Fibroblast of skin of left quadriceps (primary cell): ENCODE measurements around the gene DCDC2B.

Experiments
- DNase-seq, 2 experiments: peaks; one replicate each; pipeline ENCODE4 v3.0.0-alpha.2; 2013; ENCODE audit warnings: low read depth in 2 of 2

Gene DCDC2B

GRCh38 chr1:32195972-32196823 is 12.7 kb upstream of the DCDC2B start:
- DNase-seq, result no peak

GRCh38 chr1:32197074-32197473 is 11.8 kb upstream of the DCDC2B start:
- DNase-seq, result no peak

- no peak for DNase-seq
Measured at GRCh38 chr1:32197837-32198236, 11.1 kb upstream of the DCDC2B start.

- no peak for DNase-seq
Measured at GRCh38 chr1:32198237-32199042, 10.4 kb upstream of the DCDC2B start.

GRCh38 chr1:32199043-32199716 is 9.7 kb upstream of the DCDC2B start:
- no peak for DNase-seq

- DNase-seq, result no peak
Measured at GRCh38 chr1:32199717-32200072, 9.2 kb upstream of the DCDC2B start.

GRCh38 chr1:32200226-32201010 is 8.5 kb upstream of the DCDC2B start, which contains the start of gene CCDC28B:
CCDC28B (plus strand) TSS chr1:32200595; CDS start chr1:32201936, 1,341 bp downstream.
- peak in 1 of 2 experiments; percentile 38 for DNase-seq

GRCh38 chr1:32201011-32201855 is 7.7 kb upstream of the DCDC2B start:
- no peak for DNase-seq

- DNase-seq, result no peak
Measured at GRCh38 chr1:32204943-32205361, 3.9 kb upstream of the DCDC2B start.

- DNase-seq, result peak; percentile 44 to 47
Measured at GRCh38 chr1:32205401-32206370, 3.2 kb upstream of the DCDC2B start, which contains the start of gene IQCC. IQCC (plus strand) TSS chr1:32205671; CDS start chr1:32205682, 11 bp downstream.

GRCh38 chr1:32208469-32208868 is 420 bp upstream of the DCDC2B start:
- no peak for DNase-seq

- DNase-seq, result no peak
Measured at GRCh38 chr1:32215629-32216480, 7.0 kb downstream of the DCDC2B start.

GRCh38 chr1:32216566-32216965 is 7.7 kb downstream of the DCDC2B start:
- DNase-seq, result no peak

GRCh38 chr1:32219022-32219421 is 10.1 kb downstream of the DCDC2B start:
- peak in 1 of 2 experiments; percentile 31 for DNase-seq

- DNase-seq, result no peak
Measured at GRCh38 chr1:32220746-32221580, 12.1 kb downstream of the DCDC2B start.

- DNase-seq, result no peak
Measured at GRCh38 chr1:32221581-32221979, 12.7 kb downstream of the DCDC2B start.
